ENCODE results near the gene LIN7B. TPM values are rescaled to one million over a fixed set of nuclear protein-coding genes. Genes with fewer than 3 reads are reported as not detected.

The LIN7B gene
- total RNA-seq, 1 experiment from 2014 or later = 4.2 TPM

GRCh38 chr19:49125025-49125731, 11.0 kb downstream of the LIN7B start:
- Histone ChIP-seq H4K5ac (ENCODE audit: insufficient read length, low read depth, low read length) (no peak overlapping the region), H3T11ph (ENCODE audit: low read length) (no peak overlapping the region), H3K79me2 (ENCODE audit: insufficient read depth, low read length) (no peaks in the 10 kb centered on the region), H2BK15ac (ENCODE audit: low read depth, low read length) (no peak overlapping the region), H2BK12ac (ENCODE audit: insufficient read length, low read depth, low read length) (no peak overlapping the region), H3K9me3 (ENCODE audit: control insufficient read depth, low read depth, low read length) (no peaks in the 10 kb centered on the region), H3K4me1 (ENCODE audit: insufficient read depth, low read length) (peaks cover 4% of the 10 kb centered on the region; the same call in 1 of the 2 replicates), H3K79me1 (ENCODE audit: insufficient read depth, low read depth, low read length, poor library complexity, severe bottlenecking) (no peaks in the 10 kb centered on the region), H3K23ac (ENCODE audit: insufficient read length, low read depth, low read length) (no peak overlapping the region), H3K27ac (ENCODE audit: insufficient read length, low read depth, low read length) (no peak overlapping the region), H3K56ac (ENCODE audit: insufficient read length, low read depth, low read length) (no peak overlapping the region), H3K14ac (ENCODE audit: insufficient read depth, low read length) (no peak overlapping the region), H3K18ac (ENCODE audit: insufficient read length, low read depth, low read length) (no peak overlapping the region), H4K8ac (replicated peaks; ENCODE audit: insufficient read length, low read depth, low read length) (no peak overlapping the region), H2AFZ (ENCODE audit: low read length) (no peak overlapping the region), H2BK120ac (ENCODE audit: low read depth, low read length, poor library complexity, severe bottlenecking) (no peak overlapping the region), H2BK20ac (ENCODE audit: low read depth, low read length, poor library complexity, severe bottlenecking) (no peak overlapping the region), H3K23me2 (ENCODE audit: insufficient read length, low read depth, low read length, poor library complexity, severe bottlenecking) (peaks cover 8% of the 10 kb centered on the region), H4K91ac (ENCODE audit: insufficient read length, low read depth, low read length) (no peak overlapping the region), H3K27me3 (ENCODE audit: insufficient read depth, low read length) (peaks cover 9% of the 10 kb centered on the region; the same call in 1 of the 2 replicates), H4K20me1 (ENCODE audit: control insufficient read depth, insufficient read depth, insufficient read length) (no peaks in the 10 kb centered on the region), H2AK5ac (ENCODE audit: insufficient read length, low read length) (no peak overlapping the region), H3K4ac (ENCODE audit: low read depth, low read length) (no peak overlapping the region), H2BK5ac (ENCODE audit: insufficient read length, low read length) (no peak overlapping the region), H3K9ac (ENCODE audit: extremely low read depth, insufficient read length, low read length) (no peak overlapping the region), H3K4me2 (ENCODE audit: insufficient read depth, insufficient read length, low read length) (peak overlapping the region; percentile 42)
- peaks cover 25 to 37% of the 10 kb centered on the region in 2 experiments for H3K4me1 Mint-ChIP-seq
- H3K9me3 Mint-ChIP-seq = no peaks in the 10 kb centered on the region; a peak in 1 of 5 replicates
- H3K36me3 Mint-ChIP-seq (ENCODE audit: insufficient read depth in 1 of 3, low read depth in 3 of 3) = peaks cover 3 to 4% (median 4%) of the 10 kb centered on the region in 3 experiments; a peak in 3 of 7 replicates
- H3K4me3 Mint-ChIP-seq = peak overlapping the region; percentile 34 to 56; a peak in 4 of 5 replicates
- peak; percentile 82 for DNase-seq
- no peak for TF ChIP-seq CTCF (conservative IDR thresholded peaks at IDR 0.05)
- peaks cover 30% of the 10 kb centered on the region for H3K27me3 Mint-ChIP-seq (ENCODE audit: low read depth)
- H3K27ac Mint-ChIP-seq = peak overlapping the region in 1 of 3 experiments; percentile 77; a peak in 1 of 7 replicates
- no CpG with 5 or more reads among the region's 23 CpGs for WGBS (ENCODE audit: extremely low coverage, insufficient read length, low lambda C conversion rate)

All from H9 (cell line).